ENCODE measurements around the gene EFCAB6. TPM values are rescaled to one million over a fixed set of nuclear protein-coding genes. Genes with fewer than 3 reads are reported as not detected.

The EFCAB6 gene
- total and polyA plus RNA-seq, 2 of the 13 experiments (the other 11 are each of a cell fraction or from before 2014, with no cell fraction given): not detected

GRCh38 chr22:43531651-43532050 is 280.5 kb downstream of the EFCAB6 start:
- Histone ChIP-seq H3K9me3 (ENCODE audit: low read length) (no peaks in the 10 kb centered on the region), H3K27me3 (ENCODE audit: control insufficient read depth in 1 of 2, insufficient read depth in 2 of 2, low read length in 2 of 2) (peaks cover 1 to 35% of the 10 kb centered on the region in 2 experiments; a peak in 1 of 5 replicates), H3K4me3 (replicated peaks in 1 of 3; ENCODE audit: insufficient read depth in 1 of 3, low read depth in 2 of 3, low read length in 3 of 3) (no peak overlapping the region), H3K4me1 (ENCODE audit: insufficient read depth, low read length) (no peaks in the 10 kb centered on the region), H4K20me1 (ENCODE audit: insufficient read depth, low read length) (no peaks in the 10 kb centered on the region), H3K36me3 (replicated peaks in 1 of 2; ENCODE audit: control insufficient read depth in 1 of 2, insufficient read depth in 2 of 2, low read length in 2 of 2) (no peaks in the 10 kb centered on the region), H2AFZ (ENCODE audit: low read length) (no peak overlapping the region), H3K4me2 (ENCODE audit: low read depth, low read length) (no peak overlapping the region), H3K79me2 (ENCODE audit: insufficient read depth, low read length) (no peaks in the 10 kb centered on the region), H3K27ac (ENCODE audit: extremely low read length, insufficient read depth, low read length) (no peak overlapping the region), H3K9ac (ENCODE audit: insufficient read depth, low read depth, low read length) (no peak overlapping the region)
- intact Hi-C loops (cut with micrococcal nuclease; ENCODE audit: unreplicated experiment): no loop called here
- TF ChIP-seq TSC22D2 (CRISPR knock-in tag; IDR thresholded peaks at IDR 0.05; ENCODE audit: borderline replicate concordance) (no peak), THYN1 (CRISPR knock-in tag; IDR thresholded peaks at IDR 0.05; ENCODE audit: borderline replicate concordance, low read depth) (no peak), SP140L (CRISPR knock-in tag; IDR thresholded peaks at IDR 0.05; ENCODE audit: borderline replicate concordance) (no peak), ZNF597 (CRISPR knock-in tag; IDR thresholded peaks at IDR 0.05) (no peak), TARDBP (CRISPR knock-in tag; IDR thresholded peaks at IDR 0.05) (no peak), ATF1 (CRISPR knock-in tag; IDR thresholded peaks at IDR 0.05) (no peak), CC2D1A (CRISPR knock-in tag; IDR thresholded peaks at IDR 0.05) (no peak), SCMH1 (CRISPR knock-in tag; IDR thresholded peaks at IDR 0.05; ENCODE audit: borderline replicate concordance) (no peak), RARG (CRISPR knock-in tag; IDR thresholded peaks at IDR 0.05; ENCODE audit: low read depth) (no peak), NCOA5 (CRISPR knock-in tag; IDR thresholded peaks at IDR 0.05) (no peak), ZNF414 (CRISPR knock-in tag; IDR thresholded peaks at IDR 0.05) (no peak), FOXJ3 (CRISPR knock-in tag; IDR thresholded peaks at IDR 0.05; ENCODE audit: borderline replicate concordance) (no peak), TBX2 (CRISPR knock-in tag; IDR thresholded peaks at IDR 0.05; ENCODE audit: borderline replicate concordance) (no peak), RARA (CRISPR knock-in tag; IDR thresholded peaks at IDR 0.05) (no peak), ZBTB1 (CRISPR knock-in tag; IDR thresholded peaks at IDR 0.05; ENCODE audit: borderline replicate concordance) (no peak), TOPORS (CRISPR knock-in tag; IDR thresholded peaks at IDR 0.05) (no peak), ZNF30 (CRISPR knock-in tag; IDR thresholded peaks at IDR 0.05) (no peak), RXRA (CRISPR knock-in tag; IDR thresholded peaks at IDR 0.05) (no peak), FOXP1 (IDR thresholded peaks at IDR 0.05) (no peak), FOXP1 (CRISPR knock-in tag; IDR thresholded peaks at IDR 0.05) (no peak), ELF1 (CRISPR knock-in tag; IDR thresholded peaks at IDR 0.05) (no peak)
- FAIRE-seq: no peak
- DNase-seq (ENCODE audit: low spot score): no peak
- WGBS (ENCODE audit: low lambda C conversion rate): 3% methylated on average over 4 of the region's 4 CpGs
- ChIA-PET CTCF (ENCODE audit: low intra/inter-chr PET ratio, low total read pairs) (no interaction called here), POLR2A (no interaction called here)
- ATAC-seq: no peak
- no TSS peak for BruUV-seq (replicated peaks)
- in situ Hi-C loops (cut with HindIII; ENCODE audit: extremely low pct_ligation_motif_present, low pct_unique_long_range_greater_than_20kb): no loop called here

Measured in HepG2 (cell line).